ENCODE results near the gene ZNF821.
"Not testable (repeated sequence)": the region's sequence is repeated elsewhere in the genome, so short reads cannot be mapped to it uniquely, and the experiment has no call there.

The ZNF821 gene

GRCh38 chr16:71899171-71899570 is 15.2 kb upstream of the ZNF821 start:
- no peak for DNase-seq

GRCh38 chr16:71896764-71897368 is 12.9 kb upstream of the ZNF821 start:
- DNase-seq, result no peak

- DNase-seq, result no peak
Observed at GRCh38 chr16:71895679-71896365, 11.8 kb upstream of the ZNF821 start.

- peak; percentile 74 for DNase-seq
Observed at GRCh38 chr16:71894921-71895678, 11.1 kb upstream of the ZNF821 start, which contains the start of gene IST1. Gene IST1 (plus strand): TSS chr16:71895531. CDS start chr16:71915641, 20,110 bp downstream.

GRCh38 chr16:71894229-71894920 is 10.4 kb upstream of the ZNF821 start:
- DNase-seq, result no peak

- DNase-seq, result no peak
Observed at GRCh38 chr16:71893888-71894228, 9.9 kb upstream of the ZNF821 start.

GRCh38 chr16:71889147-71889546 is 5.2 kb upstream of the ZNF821 start:
- no peak for DNase-seq

GRCh38 chr16:71885261-71885650 is 1.3 kb upstream of the ZNF821 start:
- DNase-seq, result no peak

- DNase-seq, result no peak
Observed at GRCh38 chr16:71883168-71883848, 674 bp downstream of the ZNF821 start.

- DNase-seq, result no peak
Observed at GRCh38 chr16:71882505-71883167, 1.3 kb downstream of the ZNF821 start.

- no peak for DNase-seq
Observed at GRCh38 chr16:71880176-71880575, 3.8 kb downstream of the ZNF821 start.

GRCh38 chr16:71878911-71879310 is 5.1 kb downstream of the ZNF821 start:
- no peak for DNase-seq

- no peak for DNase-seq
Observed at GRCh38 chr16:71873199-71873598, 10.8 kb downstream of the ZNF821 start.

GRCh38 chr16:71870818-71871217 is 13.2 kb downstream of the ZNF821 start:
- no peak for DNase-seq

- no peak for DNase-seq
Observed at GRCh38 chr16:71869089-71869488, 14.9 kb downstream of the ZNF821 start.

GRCh38 chr16:71867939-71868338 is 16.0 kb downstream of the ZNF821 start:
- no peak for DNase-seq

- DNase-seq, result not testable (repeated sequence)
Observed at GRCh38 chr16:71867175-71867574, 16.8 kb downstream of the ZNF821 start.

- no peak for DNase-seq
Observed at GRCh38 chr16:71865173-71865863, 18.7 kb downstream of the ZNF821 start.

GRCh38 chr16:71863995-71864394 is 20.0 kb downstream of the ZNF821 start:
- DNase-seq, result no peak

GRCh38 chr16:71859762-71860521 is 24.0 kb downstream of the ZNF821 start:
- DNase-seq, result no peak

Measured in NCI-H1417 treated with DMSO at 0.1 percent for 48 hours (cell line).